HFFc6 (cell line): Measurements from ENCODE around the gene RPL19. TPM values are rescaled to one million over a fixed set of nuclear protein-coding genes. Genes with fewer than 3 reads are reported as not detected.
A peak's percentile ranks its signal among the peaks of the same experiment; 100 is the strongest.

Source experiments
- DNase-seq: peaks from one replicate; pipeline ENCODE4 v3.0.0-alpha.2; 2018
- H3K27ac Mint-ChIP-seq: 2 replicates; pipeline ENCODE4 v1.8.0; 2020; ENCODE audit warnings: mild to moderate bottlenecking, mixed read lengths
- H3K27me3 Mint-ChIP-seq: 2 replicates; pipeline ENCODE4 v1.8.0; 2021; ENCODE audit warnings: mild to moderate bottlenecking, moderate library complexity, mixed read lengths; ENCODE audit not compliant: insufficient read depth
- H3K36me3 Mint-ChIP-seq: 2 replicates; pipeline ENCODE4 v1.8.0; 2021; ENCODE audit warnings: low read depth, mixed read lengths
- H3K4me1 Mint-ChIP-seq: 2 replicates; pipeline ENCODE4 v1.8.0; 2020; ENCODE audit warnings: low read depth, mixed read lengths
- H3K4me3 Mint-ChIP-seq: 2 replicates; pipeline ENCODE4 v1.8.0; 2020; ENCODE audit warnings: mild to moderate bottlenecking, moderate library complexity, mixed read lengths
- H3K9me3 Mint-ChIP-seq: 2 replicates; pipeline ENCODE4 v1.8.0; 2020; ENCODE audit warnings: mild to moderate bottlenecking, mixed read lengths
- CTCF ChIP-seq: fragments of 200-600 bp; sonication (generic); IDR thresholded peaks from 2 replicates; pipeline ENCODE4 v1.5.0; 2021; ENCODE audit warnings: antibody characterized with exemption, mild to moderate bottlenecking
- total RNA-seq, 6 experiments: library from RNA; stranded (reverse); fragmentation: NEBNext Ultra II Directional; extraction: Animal tissue kit (Norgen Biotek cat#: 25700); gene quantifications; 2 replicates in 1 of 6; 3 replicates in 5 of 6; pipeline ENCODE4 v1.2.3, GENCODE V29; 2021

RPL19 gene
- total RNA-seq, 6 experiments from 2014 or later: 1,574 to 1,911 (median 1,762) TPM

GRCh38 chr17:39231091-39231561 is 31.0 kb downstream of the RPL19 start:
- H3K27me3 Mint-ChIP-seq: peaks cover 5% of the 10 kb centered on the region
- no peak for DNase-seq
- 0 out of 2 replicates have a peak overlapping the region, but pooled peaks have one; percentile 61 for H3K27ac Mint-ChIP-seq
- peaks cover 27% of the 10 kb centered on the region for H3K4me1 Mint-ChIP-seq
- H3K9me3 Mint-ChIP-seq: no peaks in the 10 kb centered on the region; the same call in 1 of the 2 replicates
- H3K4me3 Mint-ChIP-seq: no peak overlapping the region
- no peak for TF ChIP-seq CTCF
- H3K36me3 Mint-ChIP-seq: no peaks in the 10 kb centered on the region

- H3K36me3 Mint-ChIP-seq: no peaks in the 10 kb centered on the region
These were observed 31.8 kb downstream of the RPL19 start for GRCh38 chr17:39231591-39232551.

GRCh38 chr17:39235555-39236449 is 35.7 kb downstream of the RPL19 start:
- peak; percentile 81 for TF ChIP-seq CTCF
- H3K4me3 Mint-ChIP-seq: no peak overlapping the region
- H3K27ac Mint-ChIP-seq: no peak overlapping the region

More at GRCh38 chr17:39231591-39232551, 31.8 kb downstream of the RPL19 start:
- TF ChIP-seq CTCF: peak; percentile 84
- H3K4me1 Mint-ChIP-seq: peaks cover 26% of the 10 kb centered on the region
- H3K9me3 Mint-ChIP-seq: no peaks in the 10 kb centered on the region
- DNase-seq: peak; percentile 21
- peaks cover 3% of the 10 kb centered on the region for H3K27me3 Mint-ChIP-seq
- H3K27ac Mint-ChIP-seq: peak overlapping the region; percentile 61; the same call in 1 of the 2 replicates
- H3K4me3 Mint-ChIP-seq: peak overlapping the region; percentile 68

GRCh38 chr17:39236450-39236927 is 36.4 kb downstream of the RPL19 start:
- DNase-seq: no peak
- TF ChIP-seq CTCF: no peak
- peaks cover 3% of the 10 kb centered on the region; the same call in 1 of the 2 replicates for H3K27me3 Mint-ChIP-seq
- no peaks in the 10 kb centered on the region for H3K9me3 Mint-ChIP-seq
- no peak overlapping the region for H3K4me3 Mint-ChIP-seq
- no peaks in the 10 kb centered on the region for H3K36me3 Mint-ChIP-seq
- no peak overlapping the region for H3K27ac Mint-ChIP-seq
- peaks cover 15% of the 10 kb centered on the region for H3K4me1 Mint-ChIP-seq

More at GRCh38 chr17:39235555-39236449, 35.7 kb downstream of the RPL19 start:
- Mint-ChIP-seq H3K9me3 (no peaks in the 10 kb centered on the region), H3K27me3 (peaks cover 3% of the 10 kb centered on the region; the same call in 1 of the 2 replicates), H3K4me1 (peaks cover 21% of the 10 kb centered on the region), H3K36me3 (no peaks in the 10 kb centered on the region)
- peak; percentile 51 for DNase-seq

GRCh38 chr17:39236981-39237441 is 36.9 kb downstream of the RPL19 start:
- Mint-ChIP-seq H3K4me3 (no peak overlapping the region), H3K36me3 (no peaks in the 10 kb centered on the region), H3K4me1 (peaks cover 10% of the 10 kb centered on the region), H3K9me3 (no peaks in the 10 kb centered on the region), H3K27me3 (peaks cover 3% of the 10 kb centered on the region), H3K27ac (no peak overlapping the region)
- TF ChIP-seq CTCF: no peak
- DNase-seq: no peak
